K562 (cell line): Measurements from ENCODE around the gene SUFU. TPM values are rescaled to one million over a fixed set of nuclear protein-coding genes. Genes with fewer than 3 reads are reported as not detected.
A peak's percentile ranks its signal among the peaks of the same experiment; 100 is the strongest.

Experiments used
- BRD4 ChIP-seq: fragments of 200-600 bp; sonication (generic); IDR thresholded peaks from 2 replicates; pipeline ENCODE4 v1.6.1; 2017; ENCODE audit warnings: inconsistent platforms
- CBX3 ChIP-seq, 2 experiments: IDR thresholded peaks; 1 replicate in 1 of 2; 2 replicates in 1 of 2; pipeline ENCODE4 v1.6.1; 2012; ENCODE audit warnings: inconsistent platforms in 2 of 2, low read length in 2 of 2, borderline replicate concordance in 1 of 2, control low read depth in 1 of 2
- CCNT2 ChIP-seq: IDR thresholded peaks from 2 replicates; pipeline ENCODE4 v1.6.1; 2011; ENCODE audit warnings: borderline replicate concordance, low read depth, mild to moderate bottlenecking, moderate library complexity, mixed read lengths, low read length; ENCODE audit not compliant: insufficient read length; ENCODE audit errors: extremely low read depth
- CHD1 ChIP-seq: fragments of 200-600 bp; sonication (generic); IDR thresholded peaks from one replicate; pipeline ENCODE4 v1.6.1; 2012; ENCODE audit warnings: mild to moderate bottlenecking, moderate library complexity, low read length, inconsistent platforms
- DMBX1 ChIP-seq: fragments of 250-450 bp; sonication (Bioruptor Pico); IDR thresholded peaks from 2 replicates; pipeline ENCODE4 v1.8.0; 2022; ENCODE audit warnings: inconsistent platforms, mild to moderate bottlenecking, moderate library complexity, borderline replicate concordance
- E2F3 ChIP-seq: fragments of 250-450 bp; sonication (Bioruptor Pico); IDR thresholded peaks from 2 replicates; pipeline ENCODE4 v1.4.0; 2020; ENCODE audit warnings: mild to moderate bottlenecking
- HDAC6 ChIP-seq: IDR thresholded peaks from 2 replicates; pipeline ENCODE4 v1.6.1; 2012; ENCODE audit warnings: low read depth, mild to moderate bottlenecking, control low read depth, inconsistent platforms, low read length, moderate library complexity
- LEF1 ChIP-seq: fragments of 450-650 bp; IDR thresholded peaks from 2 replicates; pipeline ENCODE4 v1.6.1; 2016; ENCODE audit warnings: mild to moderate bottlenecking
- MBD2 ChIP-seq: sonication (generic); IDR thresholded peaks from 2 replicates; pipeline ENCODE4 v1.6.1; 2016; ENCODE audit warnings: low read depth, borderline replicate concordance
- NFE2 ChIP-seq: IDR thresholded peaks from 2 replicates; pipeline ENCODE4 v1.6.1; 2014; ENCODE audit warnings: antibody characterized with exemption, low read depth
- NRF1 ChIP-seq, 2 experiments: fragments of 450-650 bp; IDR thresholded peaks in 1 of 2; conservative IDR thresholded peaks in 1 of 2; 2 replicates each; pipeline ENCODE4 v1.6.1; 2014; ENCODE audit warnings: mild to moderate bottlenecking in 2 of 2
- PHF21A ChIP-seq: fragments of 450-650 bp; IDR thresholded peaks from 2 replicates; pipeline ENCODE4 v1.6.1; 2017; ENCODE audit warnings: low read depth, borderline replicate concordance
- POLR2G ChIP-seq: fragments of 200-400 bp; formaldehyde crosslinking; IDR thresholded peaks from 2 replicates; pipeline ENCODE4 v1.6.1; 2017; ENCODE audit warnings: low read depth, mild to moderate bottlenecking, antibody characterized with exemption, low read length, moderate library complexity
- RBM25 ChIP-seq: fragments of 200-400 bp; formaldehyde crosslinking; IDR thresholded peaks from 2 replicates; pipeline ENCODE4 v1.6.1; 2018; ENCODE audit warnings: low read length, low read depth, moderate library complexity; ENCODE audit not compliant: severe bottlenecking
- RUNX1 ChIP-seq: sonication (generic); IDR thresholded peaks from 2 replicates; pipeline ENCODE4 v1.6.1; 2016; ENCODE audit warnings: antibody characterized with exemption, low read depth
- ZC3H4 ChIP-seq: sonication (generic); formaldehyde crosslinking; IDR thresholded peaks from 2 replicates; pipeline ENCODE4 v1.9.0; 2021; ENCODE audit warnings: missing genetic modification reagents, borderline replicate concordance
- ZNF586 ChIP-seq: fragments of 450-650 bp; formaldehyde crosslinking; conservative IDR thresholded peaks from 2 replicates; pipeline ENCODE4 v1.4.0; 2020; ENCODE audit warnings: mild to moderate bottlenecking, moderate library complexity
- polyA plus RNA-seq, 8 experiments: library from polyadenylated mRNA; depleted of rRNA in 4 of 8; stranded (reverse) in 5 of 8; unstranded in 3 of 8; fragments of >200 nt; fragmentation: Nextera tagmentation in 2 of 8; fragmentation: Illumina TruSeq in 1 of 8; extraction: Ambion mirVana in 2 of 8; extraction: Trizol in 1 of 8; gene quantifications; 2 replicates each; pipeline versions ENCODE4 v1.2.1 to v1.2.3, GENCODE V29; 2011 to 2014; ENCODE audit warnings: inconsistent platforms in 1 of 8, missing spikeins in 1 of 8
- total RNA-seq, 7 experiments: library from RNA; depleted of rRNA in 6 of 7; stranded (reverse); fragments of >200 nt in 6 of 7; fragmentation: Illumina TruSeq in 2 of 7; extraction: Trizol in 2 of 7; gene quantifications; 2 replicates each; pipeline versions ENCODE4 v1.2.1 to v1.2.3, GENCODE V29; 2011 to 2021; ENCODE audit warnings: low replicate concordance in 1 of 7
- TF ChIP-seq, protein P1 (sequence below): fragments of 450-650 bp; IDR thresholded peaks from 2 replicates; pipeline ENCODE4 v1.6.1; 2016
- TF ChIP-seq, protein P2 (sequence below): sonication (generic); formaldehyde crosslinking; IDR thresholded peaks from 2 replicates; pipeline ENCODE4 v1.5.0; 2020; ENCODE audit warnings: missing genetic modification reagents
- TF ChIP-seq, protein P3 (sequence below): fragments of 250-450 bp; sonication (Bioruptor Pico); IDR thresholded peaks from 2 replicates; pipeline ENCODE4 v1.4.0; 2020; ENCODE audit warnings: mild to moderate bottlenecking, moderate library complexity
- TF ChIP-seq, protein P4 (sequence below): fragments of 450-650 bp; IDR thresholded peaks from one replicate; pipeline ENCODE4 v1.6.1; 2018; ENCODE audit warnings: mild to moderate bottlenecking, moderate library complexity; ENCODE audit not compliant: partially characterized antibody

The SUFU gene
- total and polyA plus RNA-seq, 9 of the 15 experiments (the other 6 are each of a cell fraction or from before 2014, with no cell fraction given), result 0.59 to 6.3 (median 0.82) TPM

DNA sequence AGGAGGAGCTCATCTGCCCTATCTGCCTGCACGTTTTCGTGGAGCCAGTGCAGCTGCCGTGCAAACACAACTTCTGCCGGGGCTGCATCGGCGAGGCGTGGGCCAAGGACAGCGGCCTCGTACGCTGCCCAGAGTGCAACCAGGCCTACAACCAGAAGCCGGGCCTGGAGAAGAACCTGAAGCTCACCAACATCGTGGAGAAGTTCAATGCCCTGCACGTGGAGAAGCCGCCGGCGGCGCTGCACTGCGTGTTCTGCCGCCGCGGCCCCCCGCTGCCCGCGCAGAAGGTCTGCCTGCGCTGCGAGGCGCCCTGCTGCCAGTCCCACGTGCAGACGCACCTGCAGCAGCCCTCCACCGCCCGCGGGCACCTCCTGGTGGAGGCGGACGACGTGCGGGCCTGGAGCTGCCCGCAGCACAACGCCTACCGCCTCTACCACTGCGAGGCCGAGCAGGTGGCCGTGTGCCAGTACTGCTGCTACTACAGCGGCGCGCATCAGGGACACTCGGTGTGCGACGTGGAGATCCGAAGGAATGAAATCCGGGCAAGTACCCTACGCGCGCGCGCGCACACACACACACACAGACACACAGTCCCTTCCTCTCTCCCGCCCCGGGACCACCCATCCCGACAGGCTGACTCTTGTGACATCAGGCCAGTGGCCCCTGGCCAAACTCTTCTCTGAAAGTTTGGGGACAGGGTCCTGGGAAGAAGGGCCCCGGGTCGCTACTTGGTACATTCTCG, 141.0 kb downstream of the SUFU start (continued):
- TF ChIP-seq CHD1 (peak; percentile 61), NRF1 (conservative IDR thresholded peaks at IDR 0.05 in 1 of 2, IDR thresholded peaks at IDR 0.05 in 1 of 2) (peak; percentile 59 to 71; a peak in 3 of 4 replicates), HDAC6 (no peak), CBX3 (IDR thresholded peaks at IDR 0.05; ENCODE audit: borderline replicate concordance in 1 of 2, low read length in 2 of 2) (0 out of 3 replicates have a peak, but pooled peaks of 1 of the 2 experiments have one; percentile 49), NFE2 (no peak), POLR2G (peak; percentile 64), ZC3H4 (no peak; the same call in 1 of the 2 replicates), PHF21A (no peak), DMBX1 (CRISPR knock-in tag) (no peak), E2F3 (CRISPR knock-in tag) (no peak), ZNF586 (CRISPR knock-in tag) (no peak), BRD4 (no peak), LEF1 (no peak), RBM25 (no peak), MBD2 (no peak), RUNX1 (no peak), CCNT2 (peak; percentile 53)
- TF ChIP-seq, protein P1, sequence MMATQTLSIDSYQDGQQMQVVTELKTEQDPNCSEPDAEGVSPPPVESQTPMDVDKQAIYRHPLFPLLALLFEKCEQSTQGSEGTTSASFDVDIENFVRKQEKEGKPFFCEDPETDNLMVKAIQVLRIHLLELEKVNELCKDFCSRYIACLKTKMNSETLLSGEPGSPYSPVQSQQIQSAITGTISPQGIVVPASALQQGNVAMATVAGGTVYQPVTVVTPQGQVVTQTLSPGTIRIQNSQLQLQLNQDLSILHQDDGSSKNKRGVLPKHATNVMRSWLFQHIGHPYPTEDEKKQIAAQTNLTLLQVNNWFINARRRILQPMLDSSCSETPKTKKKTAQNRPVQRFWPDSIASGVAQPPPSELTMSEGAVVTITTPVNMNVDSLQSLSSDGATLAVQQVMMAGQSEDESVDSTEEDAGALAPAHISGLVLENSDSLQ, result no peak
- TF ChIP-seq, protein P2, sequence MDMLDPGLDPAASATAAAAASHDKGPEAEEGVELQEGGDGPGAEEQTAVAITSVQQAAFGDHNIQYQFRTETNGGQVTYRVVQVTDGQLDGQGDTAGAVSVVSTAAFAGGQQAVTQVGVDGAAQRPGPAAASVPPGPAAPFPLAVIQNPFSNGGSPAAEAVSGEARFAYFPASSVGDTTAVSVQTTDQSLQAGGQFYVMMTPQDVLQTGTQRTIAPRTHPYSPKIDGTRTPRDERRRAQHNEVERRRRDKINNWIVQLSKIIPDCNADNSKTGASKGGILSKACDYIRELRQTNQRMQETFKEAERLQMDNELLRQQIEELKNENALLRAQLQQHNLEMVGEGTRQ, result no peak
- TF ChIP-seq, protein P3, sequence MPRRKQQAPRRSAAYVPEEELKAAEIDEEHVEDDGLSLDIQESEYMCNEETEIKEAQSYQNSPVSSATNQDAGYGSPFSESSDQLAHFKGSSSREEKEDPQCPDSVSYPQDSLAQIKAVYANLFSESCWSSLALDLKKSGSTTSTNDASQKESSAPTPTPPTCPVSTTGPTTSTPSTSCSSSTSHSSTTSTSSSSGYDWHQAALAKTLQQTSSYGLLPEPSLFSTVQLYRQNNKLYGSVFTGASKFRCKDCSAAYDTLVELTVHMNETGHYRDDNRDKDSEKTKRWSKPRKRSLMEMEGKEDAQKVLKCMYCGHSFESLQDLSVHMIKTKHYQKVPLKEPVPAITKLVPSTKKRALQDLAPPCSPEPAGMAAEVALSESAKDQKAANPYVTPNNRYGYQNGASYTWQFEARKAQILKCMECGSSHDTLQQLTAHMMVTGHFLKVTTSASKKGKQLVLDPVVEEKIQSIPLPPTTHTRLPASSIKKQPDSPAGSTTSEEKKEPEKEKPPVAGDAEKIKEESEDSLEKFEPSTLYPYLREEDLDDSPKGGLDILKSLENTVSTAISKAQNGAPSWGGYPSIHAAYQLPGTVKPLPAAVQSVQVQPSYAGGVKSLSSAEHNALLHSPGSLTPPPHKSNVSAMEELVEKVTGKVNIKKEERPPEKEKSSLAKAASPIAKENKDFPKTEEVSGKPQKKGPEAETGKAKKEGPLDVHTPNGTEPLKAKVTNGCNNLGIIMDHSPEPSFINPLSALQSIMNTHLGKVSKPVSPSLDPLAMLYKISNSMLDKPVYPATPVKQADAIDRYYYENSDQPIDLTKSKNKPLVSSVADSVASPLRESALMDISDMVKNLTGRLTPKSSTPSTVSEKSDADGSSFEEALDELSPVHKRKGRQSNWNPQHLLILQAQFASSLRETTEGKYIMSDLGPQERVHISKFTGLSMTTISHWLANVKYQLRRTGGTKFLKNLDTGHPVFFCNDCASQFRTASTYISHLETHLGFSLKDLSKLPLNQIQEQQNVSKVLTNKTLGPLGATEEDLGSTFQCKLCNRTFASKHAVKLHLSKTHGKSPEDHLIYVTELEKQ (CRISPR knock-in tag), result no peak
- TF ChIP-seq, protein P4, sequence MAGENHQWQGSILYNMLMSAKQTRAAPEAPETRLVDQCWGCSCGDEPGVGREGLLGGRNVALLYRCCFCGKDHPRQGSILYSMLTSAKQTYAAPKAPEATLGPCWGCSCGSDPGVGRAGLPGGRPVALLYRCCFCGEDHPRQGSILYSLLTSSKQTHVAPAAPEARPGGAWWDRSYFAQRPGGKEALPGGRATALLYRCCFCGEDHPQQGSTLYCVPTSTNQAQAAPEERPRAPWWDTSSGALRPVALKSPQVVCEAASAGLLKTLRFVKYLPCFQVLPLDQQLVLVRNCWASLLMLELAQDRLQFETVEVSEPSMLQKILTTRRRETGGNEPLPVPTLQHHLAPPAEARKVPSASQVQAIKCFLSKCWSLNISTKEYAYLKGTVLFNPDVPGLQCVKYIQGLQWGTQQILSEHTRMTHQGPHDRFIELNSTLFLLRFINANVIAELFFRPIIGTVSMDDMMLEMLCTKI, result no peak
